ENCODE results near the gene HNRNPUL1. TPM values are rescaled to one million over a fixed set of nuclear protein-coding genes. Genes with fewer than 3 reads are reported as not detected.

The HNRNPUL1 gene
- total and polyA plus RNA-seq, 2 experiments from 2014 or later = 204 to 207 TPM

GRCh38 chr19:41235480-41235879 is 28.7 kb upstream of the HNRNPUL1 start:
- no peaks in the 10 kb centered on the region for H4K20me1 ChIP-seq (replicated peaks; ENCODE audit: insufficient read depth)
- no peaks in the 10 kb centered on the region for H3K4me1 Mint-ChIP-seq

More at GRCh38 chr19:41235480-41235879, 28.7 kb upstream of the HNRNPUL1 start:
- no peaks in the 10 kb centered on the region; the same call in none of the 2 replicates for H3K36me3 ChIP-seq (ENCODE audit: insufficient read depth)
- H3K9me2 ChIP-seq (ENCODE audit: insufficient read depth) = no peaks in the 10 kb centered on the region
- Mint-ChIP-seq H3K27me3 (ENCODE audit: insufficient read depth, low read depth, poor library complexity) (peaks cover 3% of the 10 kb centered on the region), H3K27ac (no peak overlapping the region), H3K4me3 (no peak overlapping the region), H3K36me3 (ENCODE audit: low read depth) (no peaks in the 10 kb centered on the region), H3K9me3 (no peaks in the 10 kb centered on the region)
- no peak for DNase-seq (ENCODE audit: low spot score)
- no peak for TF ChIP-seq ZNF331 (CRISPR knock-in tag; IDR thresholded peaks at IDR 0.05; ENCODE audit: low read depth)
- no peak for TF ChIP-seq NANOG (IDR thresholded peaks at IDR 0.05; ENCODE audit: borderline replicate concordance)
- no peak for TF ChIP-seq ZNF114 (CRISPR knock-in tag; IDR thresholded peaks at IDR 0.05)
- no peak for TF ChIP-seq CTCF (conservative IDR thresholded peaks at IDR 0.05; ENCODE audit: low read depth in 2 of 2)
- no peak for TF ChIP-seq STAT1 (IDR thresholded peaks at IDR 0.05; ENCODE audit: unreplicated experiment)
- no peak for TF ChIP-seq EZH2 (IDR thresholded peaks at IDR 0.05; ENCODE audit: low read depth, unreplicated experiment)
- TF ChIP-seq POLR2AphosphoS5 (IDR thresholded peaks at IDR 0.05; ENCODE audit: low read depth) = no peak
- TF ChIP-seq JUNB (IDR thresholded peaks at IDR 0.05; ENCODE audit: unreplicated experiment) = no peak
- TF ChIP-seq REST (IDR thresholded peaks at IDR 0.05; ENCODE audit: unreplicated experiment) = no peak
- TF ChIP-seq ZNF462 (CRISPR knock-in tag; IDR thresholded peaks at IDR 0.05) = no peak
- TF ChIP-seq ETS1 (IDR thresholded peaks at IDR 0.05) = no peak
- no peak for TF ChIP-seq CREB1 (CRISPR knock-in tag; IDR thresholded peaks at IDR 0.05; ENCODE audit: low read depth)
- H3K27me3 ChIP-seq (ENCODE audit: insufficient read depth) = no peaks in the 10 kb centered on the region
- no peaks in the 10 kb centered on the region for H3K4me1 ChIP-seq (ENCODE audit: insufficient read depth)
- 0 out of 2 replicates have a peak, but pooled peaks cover 1% of the 10 kb centered on the region for H3F3A ChIP-seq (replicated peaks; ENCODE audit: low read depth)
- H3K79me2 ChIP-seq (replicated peaks; ENCODE audit: insufficient read depth) = no peaks in the 10 kb centered on the region
- no peak overlapping the region for H3K4me2 ChIP-seq
- ATAC-seq = no peak
- H3K4me3 ChIP-seq = no peak overlapping the region
- H3K27ac ChIP-seq (ENCODE audit: low read depth) = no peak overlapping the region
- no peak overlapping the region for H2AFZ ChIP-seq
